ENCODE measurements around the gene GABRG3. TPM values are rescaled to one million over a fixed set of nuclear protein-coding genes. Genes with fewer than 3 reads are reported as not detected.

Gene GABRG3
- total and polyA plus RNA-seq, 2 of the 4 experiments (the other 2 are of a cell fraction): not detected

GRCh38 chr15:27449941-27450340 lies 479.0 kb downstream of the GABRG3 start:
- no peak overlapping the region for H2AK5ac ChIP-seq (ENCODE audit: low read depth, low read length)
- H3K4me1 ChIP-seq (ENCODE audit: control insufficient read depth, insufficient read depth, low read length): no peaks in the 10 kb centered on the region
- CTCF ChIA-PET: no interaction called here
- H3K4me3 ChIP-seq (ENCODE audit: insufficient read depth, low read depth, low read length): no peak overlapping the region
- no peak overlapping the region for H3K56ac ChIP-seq (ENCODE audit: extremely low read depth, insufficient read depth, low read length)
- no peaks in the 10 kb centered on the region for H3K79me1 ChIP-seq (ENCODE audit: low read depth in 1 of 2, low read length in 2 of 2)
- no peak overlapping the region for H2BK15ac ChIP-seq (ENCODE audit: low read depth, low read length)
- no peaks in the 10 kb centered on the region for H3K9me1 ChIP-seq (ENCODE audit: insufficient read depth, low read length)
- H3K27me3 ChIP-seq (ENCODE audit: control insufficient read depth, insufficient read depth, low read length): no peaks in the 10 kb centered on the region
- ATAC-seq (ENCODE audit: low read depth) (no peak), DNase-seq (no peak)
- TF ChIP-seq NFE2L2 (IDR thresholded peaks at IDR 0.05; ENCODE audit: low read depth, low read length): no peak
- TF ChIP-seq RAD21 (IDR thresholded peaks at IDR 0.05; ENCODE audit: low read length): no peak
- no peak for TF ChIP-seq USF2 (IDR thresholded peaks at IDR 0.05; ENCODE audit: low read depth, low read length)
- TF ChIP-seq MAFK (IDR thresholded peaks at IDR 0.05; ENCODE audit: low read depth, low read length): no peak
- no peak for TF ChIP-seq CTCF (conservative IDR thresholded peaks at IDR 0.05; ENCODE audit: low read depth, low read length)
- TF ChIP-seq BHLHE40 (IDR thresholded peaks at IDR 0.05; ENCODE audit: low read depth, low read length): no peak
- H2BK5ac ChIP-seq (ENCODE audit: low read depth, low read length, poor library complexity, severe bottlenecking): no peak overlapping the region
- H2AK9ac ChIP-seq (replicated peaks; ENCODE audit: low read depth, low read length, poor library complexity): no peak overlapping the region
- no peak overlapping the region for H3K4me2 ChIP-seq (ENCODE audit: low read depth, low read length)
- H3K14ac ChIP-seq (replicated peaks; ENCODE audit: low read depth, low read length): no peak overlapping the region
- H2BK20ac ChIP-seq (ENCODE audit: low read depth, low read length): no peak overlapping the region
- no peak overlapping the region for H3K18ac ChIP-seq (ENCODE audit: low read depth, low read length)
- H4K20me1 ChIP-seq (ENCODE audit: insufficient read depth, low read length): no peaks in the 10 kb centered on the region
- in situ Hi-C loops (cut with MboI; ENCODE audit: low sequenced_read_pairs) (loop anchor here (10.0 kb wide), 1 partner anchor 65 kb away; no protein-coding TSS in a partner anchor), intact Hi-C loops (cut with micrococcal nuclease) (no loop called here), dilution Hi-C loops (cut with HindIII; ENCODE audit: low sequenced_read_pairs, unreplicated experiment) (no loop called here)
- H4K8ac ChIP-seq (ENCODE audit: low read depth in 2 of 2, low read length in 2 of 2): no peak overlapping the region
- H4K5ac ChIP-seq (ENCODE audit: low read depth, low read length): no peak overlapping the region
- no TSS peak for BruUV-seq (replicated peaks)
- H3K27ac ChIP-seq (ENCODE audit: insufficient read depth, low read length): no peak overlapping the region
- no peak overlapping the region for H2AFZ ChIP-seq (replicated peaks; ENCODE audit: low read length, poor library complexity)
- no peak overlapping the region for H3K23ac ChIP-seq (ENCODE audit: low read depth, low read length)
- no peaks in the 10 kb centered on the region for H3K36me3 ChIP-seq (ENCODE audit: control insufficient read depth, insufficient read depth, low read length)
- WGBS, 2 experiments (ENCODE audit: extremely low coverage in 2 of 2, insufficient read length in 1 of 2): no CpG with 5 or more reads among the region's 5 CpGs
- peaks cover 8% of the 10 kb centered on the region for H3K9me3 ChIP-seq (ENCODE audit: control insufficient read depth, insufficient read depth, low read length)
- H2BK120ac ChIP-seq (ENCODE audit: low read depth, low read length): no peak overlapping the region
- no peak overlapping the region for H3K4ac ChIP-seq (ENCODE audit: low read depth, low read length)
- POLR2A ChIA-PET (ENCODE audit: unreplicated experiment): no interaction called here
- H4K91ac ChIP-seq (ENCODE audit: insufficient read depth, low read depth, low read length): no peak overlapping the region
- no peak overlapping the region for H3K9ac ChIP-seq (ENCODE audit: low read depth, low read length)

Measured in IMR-90 (cell line).